ENCODE data around the gene NFATC1.

NFATC1 gene

GRCh38 chr18:79486356-79487182 lies 90.8 kb downstream of the NFATC1 start:
- DNase-seq (ENCODE audit: low read depth in 2 of 2, low spot score in 1 of 2): no peak

GRCh38 chr18:79487183-79487800 lies 91.6 kb downstream of the NFATC1 start:
- DNase-seq (ENCODE audit: low read depth in 2 of 2, low spot score in 1 of 2): no peak

- no peak for DNase-seq (ENCODE audit: low read depth in 2 of 2, low spot score in 1 of 2)
These were observed 92.1 kb downstream of the NFATC1 start for GRCh38 chr18:79487801-79488201.

- no peak for DNase-seq (ENCODE audit: low read depth in 2 of 2, low spot score in 1 of 2)
These were observed 92.8 kb downstream of the NFATC1 start for GRCh38 chr18:79488311-79489050.

GRCh38 chr18:79489051-79489898 lies 93.5 kb downstream of the NFATC1 start:
- no peak for DNase-seq (ENCODE audit: low read depth in 2 of 2, low spot score in 1 of 2)

GRCh38 chr18:79489899-79490625 lies 94.3 kb downstream of the NFATC1 start:
- DNase-seq (ENCODE audit: low read depth in 2 of 2, low spot score in 1 of 2): no peak

- DNase-seq (ENCODE audit: low read depth in 2 of 2, low spot score in 1 of 2): no peak
These were observed 94.9 kb downstream of the NFATC1 start for GRCh38 chr18:79490626-79491041.

GRCh38 chr18:79491081-79491551 lies 95.4 kb downstream of the NFATC1 start:
- DNase-seq (ENCODE audit: low read depth in 2 of 2, low spot score in 1 of 2): no peak

GRCh38 chr18:79493211-79493800 lies 97.6 kb downstream of the NFATC1 start:
- no peak for DNase-seq (ENCODE audit: low read depth in 2 of 2, low spot score in 1 of 2)

GRCh38 chr18:79493801-79494211 lies 98.1 kb downstream of the NFATC1 start:
- DNase-seq (ENCODE audit: low read depth in 2 of 2, low spot score in 1 of 2): no peak

GRCh38 chr18:79494936-79495335 lies 99.2 kb downstream of the NFATC1 start:
- DNase-seq (ENCODE audit: low read depth in 2 of 2, low spot score in 1 of 2): no peak

GRCh38 chr18:79495591-79496071 lies 99.9 kb downstream of the NFATC1 start:
- DNase-seq (ENCODE audit: low read depth in 2 of 2, low spot score in 1 of 2): no peak

- DNase-seq (ENCODE audit: low read depth in 2 of 2, low spot score in 1 of 2): no peak
These were observed 100.7 kb downstream of the NFATC1 start for GRCh38 chr18:79496237-79496977.

GRCh38 chr18:79496978-79497637 lies 101.4 kb downstream of the NFATC1 start:
- DNase-seq (ENCODE audit: low read depth in 2 of 2, low spot score in 1 of 2): no peak

- no peak for DNase-seq (ENCODE audit: low read depth in 2 of 2, low spot score in 1 of 2)
These were observed 101.9 kb downstream of the NFATC1 start for GRCh38 chr18:79497638-79498081.

- no peak for DNase-seq (ENCODE audit: low read depth in 2 of 2, low spot score in 1 of 2)
These were observed 102.9 kb downstream of the NFATC1 start for GRCh38 chr18:79498662-79499061.

GRCh38 chr18:79501006-79501405 lies 105.3 kb downstream of the NFATC1 start:
- DNase-seq (ENCODE audit: low read depth in 2 of 2, low spot score in 1 of 2): no peak

- DNase-seq (ENCODE audit: low read depth in 2 of 2, low spot score in 1 of 2): no peak
These were observed 107.1 kb downstream of the NFATC1 start for GRCh38 chr18:79502782-79503181.
